Measurements from ENCODE around the gene EP400.

- TF ChIP-seq CTCF (IDR thresholded peaks at IDR 0.05) = no peak
- TF ChIP-seq ZFX (IDR thresholded peaks at IDR 0.05; ENCODE audit: borderline replicate concordance) = no peak
Measured at GRCh38 chr12:131913666-131914065, 36.1 kb upstream of the EP400 start.
